OCI-LY7 (cell line): ENCODE data around the gene TMPRSS2.

Source experiments
- CTCF ChIP-seq: fragments of 200-600 bp; sonication (generic); conservative IDR thresholded peaks from 2 replicates; pipeline ENCODE4 v1.5.1; 2014; ENCODE audit warnings: mild to moderate bottlenecking, antibody characterized with exemption, low read length, moderate library complexity, mixed read lengths
- EZH2phosphoT487 ChIP-seq: fragments of 200-600 bp; sonication (generic); IDR thresholded peaks from 2 replicates; pipeline ENCODE4 v1.6.1; 2018; ENCODE audit warnings: low read depth, borderline replicate concordance, mild to moderate bottlenecking, mixed run types, antibody characterized with exemption, low read length, moderate library complexity, mixed read lengths

GRCh38 chr21:41446586-41446985 lies 61.4 kb downstream of the TMPRSS2 start:
- no peak for TF ChIP-seq CTCF
- no peak for TF ChIP-seq EZH2phosphoT487
